HG02973 (cell line): ENCODE data around the gene GBGT1.

ENCODE experiments used
- ATAC-seq: cut with Tn5 transposase; IDR thresholded peaks from one replicate; pipeline ENCODE4 v1.9.1; 2021; ENCODE audit warnings: moderate library complexity; ENCODE audit not compliant: unreplicated experiment

Gene GBGT1

GRCh38 chr9:133144904-133145851 is 18.5 kb downstream of the GBGT1 start:
- no peak for ATAC-seq

- peak; percentile 21 for ATAC-seq
Observed at GRCh38 chr9:133144142-133144903, 19.4 kb downstream of the GBGT1 start.

GRCh38 chr9:133143639-133144141 is 20.0 kb downstream of the GBGT1 start:
- no peak for ATAC-seq

DNA sequence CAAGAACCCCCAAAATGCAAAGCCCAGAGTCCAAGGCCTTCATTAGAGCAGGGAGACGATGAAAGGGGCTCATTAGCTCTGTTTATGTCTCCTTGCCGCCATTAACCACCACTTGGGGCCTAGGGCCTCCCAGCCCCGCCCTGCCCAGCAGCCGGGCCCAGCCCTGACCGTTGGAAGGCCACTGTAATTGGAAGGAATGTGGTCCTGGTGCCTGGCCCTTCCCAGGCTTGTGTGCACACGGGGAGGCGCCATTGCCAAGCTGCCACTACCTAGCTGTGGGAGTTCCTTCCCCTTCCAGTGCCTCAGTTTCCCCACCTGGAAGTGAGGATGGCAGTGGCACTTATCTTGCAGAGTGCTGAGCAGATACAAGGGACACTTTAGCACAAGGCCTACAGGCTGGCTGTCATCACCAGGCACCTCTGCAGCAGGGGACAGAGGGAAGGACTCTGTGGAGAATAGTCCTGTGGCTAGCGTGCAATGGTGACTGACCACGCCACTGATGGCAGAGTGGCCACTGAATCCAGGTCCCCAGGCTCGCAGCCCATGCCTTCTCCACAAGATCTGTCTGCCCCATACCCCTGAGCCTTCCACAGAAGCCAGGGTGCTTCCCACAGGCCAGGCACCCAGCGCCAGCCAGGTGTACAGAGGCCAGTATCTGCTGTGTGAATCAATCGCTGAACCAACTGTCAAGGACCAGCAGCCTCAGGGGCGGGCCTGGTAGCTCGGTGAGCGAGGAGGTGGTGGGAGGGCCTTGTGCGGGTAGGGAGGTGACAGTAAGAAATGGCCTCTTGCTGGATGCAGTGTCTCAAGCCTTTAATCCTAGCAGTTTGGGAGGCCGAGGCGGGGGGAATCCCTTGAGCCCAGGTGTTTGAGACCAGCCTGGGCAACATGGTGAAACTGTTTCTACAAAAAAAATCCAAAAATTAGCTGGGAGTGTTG is 20.8 kb downstream of the GBGT1 start:
- no peak for ATAC-seq

DNA sequence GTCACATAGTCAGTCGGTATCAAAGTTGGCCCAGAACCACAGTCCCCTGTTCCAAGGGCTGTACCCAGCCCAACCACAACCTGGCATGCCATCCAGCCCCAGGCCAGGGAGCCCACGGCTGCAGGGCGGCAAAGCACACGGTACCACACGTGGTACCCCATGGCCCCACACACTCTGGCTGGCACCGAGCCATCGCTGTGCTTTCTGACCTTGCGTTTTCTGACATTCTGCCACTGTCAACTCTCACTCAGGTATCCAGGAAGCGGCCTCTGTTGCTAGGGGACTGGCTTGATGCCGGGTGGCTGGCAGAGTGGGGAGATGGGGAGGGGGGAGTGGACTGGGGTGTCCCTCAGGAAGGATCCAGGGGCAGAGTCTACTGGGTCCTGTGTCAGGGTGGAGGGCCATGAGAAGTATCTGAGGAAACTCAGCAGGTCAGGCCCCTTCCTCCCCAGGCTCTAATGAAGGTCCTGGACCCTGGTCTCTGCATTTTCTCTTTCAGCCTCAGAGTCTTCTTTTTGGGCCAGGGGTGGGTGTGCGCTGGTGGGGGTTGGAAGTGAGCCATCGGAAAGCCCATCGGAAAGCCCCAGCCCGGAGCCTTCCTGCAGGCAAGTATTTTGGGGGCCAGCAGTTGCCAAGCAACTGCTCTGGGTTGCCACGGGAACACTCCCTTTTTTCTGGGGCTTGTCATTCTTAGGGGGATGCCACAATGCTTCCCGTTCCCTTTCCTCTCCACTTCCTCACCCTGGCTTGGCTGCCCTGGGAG is 21.7 kb downstream of the GBGT1 start:
- ATAC-seq, result no peak

DNA sequence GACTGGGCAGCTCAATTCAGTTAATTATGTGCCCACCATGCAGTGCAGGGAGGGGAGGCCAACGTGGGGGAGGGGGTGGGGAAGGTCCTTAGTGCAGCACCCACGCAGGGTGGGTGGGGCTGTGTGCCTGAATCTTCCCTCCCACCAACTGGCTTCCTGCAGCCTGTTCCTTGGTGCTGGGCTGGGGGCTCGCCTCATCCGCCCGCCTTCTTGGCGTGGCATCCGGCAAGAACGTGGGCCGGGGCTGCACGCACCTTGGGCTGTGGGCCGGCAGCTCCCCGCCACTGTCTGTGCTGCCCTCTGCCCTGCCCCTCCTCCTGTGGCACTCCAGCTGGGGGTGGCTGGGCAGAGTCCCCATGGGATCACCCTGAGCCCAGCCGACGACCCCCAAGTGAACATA is 23.1 kb downstream of the GBGT1 start:
- ATAC-seq, result no peak

DNA sequence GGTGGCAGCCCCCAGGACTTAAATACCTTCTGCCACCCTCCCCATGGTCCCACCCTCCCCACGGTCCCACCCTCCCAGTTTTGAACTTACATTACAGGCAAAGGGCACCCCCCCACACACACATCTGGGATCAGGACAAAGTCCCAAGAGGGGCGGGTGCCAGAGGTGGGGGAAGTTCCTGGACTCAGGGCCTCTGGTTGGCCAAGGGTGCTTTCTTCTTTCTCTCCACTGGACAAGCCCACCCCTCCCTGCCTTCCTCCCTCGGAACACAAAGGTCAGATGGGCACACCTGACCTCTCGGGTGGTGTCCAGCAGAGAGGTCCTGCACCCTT is 23.6 kb downstream of the GBGT1 start:
- ATAC-seq, result no peak

DNA sequence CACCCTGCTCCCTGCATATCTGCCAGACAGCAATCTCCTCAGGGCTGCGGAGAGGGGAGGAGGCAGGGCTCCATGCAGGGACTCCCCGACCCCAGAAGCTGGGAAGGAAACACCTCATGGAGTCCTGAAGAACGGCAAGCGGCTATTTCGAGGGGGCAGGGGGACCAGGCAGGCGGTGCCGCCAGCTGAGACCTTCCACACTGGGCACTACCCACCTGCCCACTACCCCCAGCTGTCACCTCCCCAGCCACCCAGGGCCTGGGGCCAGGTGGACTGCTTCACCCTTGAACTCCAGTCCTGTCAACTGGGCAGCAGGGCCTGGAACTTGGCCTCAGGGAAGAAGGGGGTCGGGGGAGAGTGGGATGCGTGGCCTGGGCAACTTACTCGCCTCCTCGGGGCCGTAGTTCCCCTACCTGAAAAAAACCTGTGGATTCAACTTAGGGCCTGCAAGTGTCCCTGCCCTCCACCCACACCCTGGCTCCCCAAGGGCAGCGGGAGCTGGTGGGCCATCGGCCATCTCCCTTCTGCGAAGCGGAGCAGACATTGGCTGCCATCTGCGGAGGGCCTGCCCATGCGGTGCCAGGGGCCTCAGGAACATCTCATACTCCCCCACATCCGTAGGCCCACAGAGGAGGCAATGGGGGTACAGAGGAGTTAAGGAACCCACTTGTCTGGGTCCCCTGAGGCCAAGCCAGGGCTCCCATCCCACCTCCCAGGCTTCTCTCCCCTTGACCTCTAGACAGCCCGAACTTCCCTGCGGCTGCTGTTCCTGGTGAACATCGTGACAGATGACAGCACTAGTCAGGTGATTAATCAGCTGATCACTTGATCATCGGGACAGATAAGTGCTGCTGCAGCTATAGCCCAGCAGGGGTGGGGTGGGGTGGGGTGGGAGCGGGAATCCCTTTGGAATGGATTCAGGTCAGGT is 24.2 kb downstream of the GBGT1 start:
- no peak for ATAC-seq

DNA sequence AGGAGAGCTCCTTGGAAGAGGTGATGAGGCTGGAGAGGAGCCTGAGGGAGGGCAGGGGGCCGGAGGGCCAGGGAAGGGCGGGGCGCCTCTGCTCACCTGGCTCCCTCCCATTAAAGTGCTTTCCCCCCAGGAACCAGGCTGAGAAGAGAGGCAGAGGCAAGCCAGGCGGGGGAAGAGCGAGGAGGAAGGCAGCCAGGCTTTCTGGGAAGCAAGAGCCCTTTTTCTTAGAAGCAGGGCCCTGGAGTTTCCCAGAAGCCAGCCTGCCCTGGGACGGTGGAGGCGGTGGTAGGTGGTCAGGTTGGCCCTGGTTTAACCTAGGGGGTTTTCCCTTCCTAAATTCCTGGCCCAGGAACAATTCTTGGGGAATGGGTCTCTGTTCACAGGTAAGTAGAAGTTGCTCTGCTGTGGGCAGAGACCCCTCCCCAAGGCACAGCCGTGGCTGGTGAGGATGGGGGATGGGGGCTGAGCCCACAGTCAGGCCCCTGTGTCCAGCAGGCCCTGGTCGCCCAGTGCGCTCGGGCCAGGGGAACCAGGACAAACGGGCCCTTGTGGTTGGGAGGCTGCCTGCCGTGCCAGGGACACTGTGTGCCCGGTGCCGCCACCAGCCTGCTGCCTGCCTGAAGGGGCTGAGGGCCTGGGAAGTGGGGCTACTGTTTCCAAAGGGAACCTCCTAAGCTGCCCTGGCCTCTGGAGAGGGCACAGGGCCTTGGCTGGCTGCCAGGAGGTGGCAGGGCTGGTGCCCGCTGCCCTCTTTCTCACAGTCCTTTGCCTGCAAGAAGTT is 26.1 kb downstream of the GBGT1 start:
- ATAC-seq, result no peak

- no peak for ATAC-seq
Observed at GRCh38 chr9:133135146-133135745, 28.5 kb downstream of the GBGT1 start.

DNA sequence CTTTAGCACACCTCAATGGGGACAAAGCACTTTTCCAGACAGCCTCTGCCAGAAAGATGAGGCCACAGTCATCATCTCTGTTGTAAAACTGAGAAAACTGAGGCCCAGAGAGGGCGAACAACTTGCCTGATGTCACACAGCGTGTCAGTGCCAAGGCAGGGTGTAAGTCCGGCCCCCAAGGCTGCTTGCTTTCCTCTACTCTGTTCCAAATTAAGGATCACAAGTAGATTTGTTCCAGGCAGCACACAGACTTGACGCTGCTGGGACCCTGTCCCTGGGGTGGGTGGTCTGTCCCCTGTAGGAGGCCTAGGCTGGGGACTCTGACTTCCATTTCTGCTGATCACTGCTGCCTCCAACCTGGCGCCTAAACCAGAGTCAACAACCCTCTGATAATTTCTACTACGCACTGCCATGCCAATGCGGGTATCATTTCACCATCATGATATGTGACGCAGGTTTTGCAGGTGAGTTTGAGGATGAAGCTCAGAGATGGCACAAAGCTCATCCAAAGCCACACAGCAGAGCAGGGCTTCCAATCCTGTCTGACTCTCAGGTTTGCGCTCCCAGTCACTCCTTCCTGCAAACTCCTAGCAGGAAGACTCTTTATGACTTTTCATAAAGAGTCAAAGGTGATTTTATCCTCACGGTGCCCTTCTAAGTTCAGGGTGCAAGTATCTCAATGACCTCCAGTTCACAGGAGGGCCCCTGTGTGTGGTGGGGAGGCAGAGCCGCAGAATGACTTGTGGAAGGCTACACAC is 29.1 kb downstream of the GBGT1 start:
- ATAC-seq, result no peak

DNA sequence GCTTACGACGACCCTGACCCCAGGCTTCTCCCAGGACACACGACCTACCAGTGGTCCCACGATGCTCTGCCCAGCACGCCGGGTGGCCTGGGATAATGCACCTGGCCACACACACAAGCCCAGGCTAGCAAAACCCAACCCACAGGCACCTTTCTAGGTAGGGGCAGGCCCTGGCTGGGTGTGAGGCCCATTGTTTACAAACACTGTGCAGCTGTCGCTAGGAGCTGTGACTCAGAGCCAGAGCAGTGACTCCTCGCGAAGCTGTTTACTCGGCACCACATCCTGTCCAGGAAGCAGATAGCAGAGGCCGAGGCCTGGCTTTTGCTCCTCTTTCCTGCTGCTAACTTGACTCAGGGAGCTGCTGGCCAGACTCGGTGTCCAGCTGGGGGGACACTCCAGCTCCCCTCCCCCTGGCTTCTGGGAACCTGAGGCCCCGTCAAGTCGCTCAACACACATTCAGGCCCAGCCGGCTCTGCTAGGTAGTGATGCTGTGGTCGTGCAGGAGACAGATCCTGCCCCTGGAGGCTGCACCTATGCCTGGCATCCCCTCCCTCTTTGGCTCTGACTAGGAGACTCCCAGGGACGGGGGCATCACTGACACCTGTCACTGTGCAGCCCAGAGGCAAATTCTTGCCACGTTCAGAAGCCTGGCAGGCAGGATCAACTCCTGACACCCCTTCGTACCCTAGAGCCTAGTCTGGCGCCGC is 29.9 kb downstream of the GBGT1 start:
- ATAC-seq, result peak; percentile 88

DNA sequence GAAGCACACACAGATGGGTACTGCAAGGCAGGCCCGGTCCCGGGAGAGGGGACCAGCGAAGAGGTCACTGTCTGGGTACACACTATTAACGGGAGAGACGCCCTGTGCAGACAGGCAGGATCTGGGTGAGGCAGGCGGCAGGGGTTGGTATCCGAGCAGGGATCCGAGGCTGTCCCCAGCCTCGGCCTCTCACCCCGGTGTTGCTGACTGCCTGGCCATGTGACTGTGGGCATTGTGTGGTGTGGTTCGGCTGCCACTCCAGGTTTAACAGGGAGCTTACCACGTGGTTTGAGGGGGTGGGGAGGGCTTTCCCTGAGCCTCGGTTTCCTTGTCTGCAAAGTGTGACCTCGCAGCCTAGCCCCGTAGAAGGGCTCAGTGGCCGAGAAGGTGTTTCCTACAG is 31.5 kb downstream of the GBGT1 start:
- no peak for ATAC-seq

DNA sequence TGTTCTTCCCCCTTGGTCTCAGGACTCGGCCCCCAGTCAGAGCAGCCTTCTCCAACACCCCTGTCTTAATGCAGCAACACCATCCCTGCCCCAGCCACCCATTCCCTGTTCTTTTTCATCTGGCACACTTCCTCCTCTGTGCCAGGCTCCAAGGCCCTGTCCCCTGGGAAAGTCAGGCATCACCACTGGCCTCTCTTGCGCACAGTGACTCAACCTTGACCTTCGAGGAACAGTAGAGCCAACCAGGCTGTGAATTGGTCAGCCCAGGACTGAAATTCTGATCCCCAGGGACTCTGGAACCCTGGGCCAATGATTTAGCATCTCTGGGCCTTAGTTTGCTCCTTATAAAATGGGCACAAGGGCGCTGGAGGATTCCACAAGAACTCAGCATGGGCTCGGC is 32.2 kb downstream of the GBGT1 start:
- ATAC-seq, result no peak

GRCh38 chr9:133130685-133131244 is 32.9 kb downstream of the GBGT1 start:
- no peak for ATAC-seq
